Kidney epithelial cell (primary cell): ENCODE results near the gene RICTOR. TPM values are rescaled to one million over a fixed set of nuclear protein-coding genes. Genes with fewer than 3 reads are reported as not detected.

Experiments used
- DNase-seq: peaks from one replicate; pipeline ENCODE4 v3.0.0-alpha.2; 2010; ENCODE audit warnings: low read depth
- H3K27me3 ChIP-seq: 2 replicates; pipeline ENCODE4 v1.6.0; 2011; ENCODE audit warnings: low read length; ENCODE audit not compliant: control insufficient read depth, insufficient read depth
- H3K36me3 ChIP-seq: 2 replicates; pipeline ENCODE4 v1.5.1; 2011; ENCODE audit warnings: low read length; ENCODE audit not compliant: control insufficient read depth, insufficient read depth
- H3K4me3 ChIP-seq: 2 replicates; pipeline ENCODE4 v1.5.1; 2011; ENCODE audit warnings: low read depth, mild to moderate bottlenecking, control low read depth, low read length
- CTCF ChIP-seq: IDR thresholded peaks from 2 replicates; pipeline ENCODE4 v1.5.1; 2011; ENCODE audit warnings: mild to moderate bottlenecking, moderate library complexity, low read length, control low read depth, inconsistent platforms; ENCODE audit not compliant: insufficient read depth, poor library complexity, severe bottlenecking
- total RNA-seq: library from RNA; depleted of rRNA; stranded (reverse); fragments of >200 nt; gene quantifications from 2 replicates; pipeline ENCODE4 v1.2.3, GENCODE V29; 2015

RICTOR gene
- total RNA-seq, 1 donor from 2014 or later = 19.9 TPM

DNA sequence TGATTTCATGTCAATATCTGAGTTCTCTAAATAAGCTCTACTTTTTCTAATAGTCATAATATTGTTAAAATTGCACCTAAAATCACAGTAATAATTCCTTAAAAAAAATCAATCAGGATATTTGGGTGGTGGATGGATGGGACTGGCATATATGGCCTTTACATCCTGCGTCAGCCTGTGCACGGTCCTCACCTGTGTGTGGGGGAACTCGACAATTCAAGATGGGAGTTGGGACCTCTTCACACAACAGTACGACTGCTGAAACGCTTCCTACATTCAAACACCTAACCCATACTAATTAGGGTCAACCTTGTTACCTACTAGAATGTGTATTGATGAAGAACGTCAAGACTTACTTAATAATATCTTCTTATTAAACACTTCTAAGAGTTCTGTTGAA lies 137.9 kb downstream of the RICTOR start:
- peaks cover 4% of the 10 kb centered on the region for H3K36me3 ChIP-seq
- DNase-seq = no peak
- TF ChIP-seq CTCF = no peak
- H3K27me3 ChIP-seq = no peaks in the 10 kb centered on the region
- H3K4me3 ChIP-seq = no peak overlapping the region

- peaks cover 4% of the 10 kb centered on the region for H3K36me3 ChIP-seq
- no peaks in the 10 kb centered on the region for H3K27me3 ChIP-seq
- H3K4me3 ChIP-seq = no peak overlapping the region
- TF ChIP-seq CTCF = no peak
- no peak for DNase-seq
These were observed 138.8 kb downstream of the RICTOR start for GRCh38 chr5:38935437-38935836.

GRCh38 chr5:38932854-38933408 lies 141.3 kb downstream of the RICTOR start:
- no peak overlapping the region for H3K4me3 ChIP-seq
- DNase-seq = no peak
- no peaks in the 10 kb centered on the region for H3K27me3 ChIP-seq
- H3K36me3 ChIP-seq = peaks cover 4% of the 10 kb centered on the region
- no peak for TF ChIP-seq CTCF

- Histone ChIP-seq H3K36me3 (peaks cover 4% of the 10 kb centered on the region), H3K27me3 (no peaks in the 10 kb centered on the region), H3K4me3 (no peak overlapping the region)
- no peak for DNase-seq
- TF ChIP-seq CTCF = no peak
These were observed 142.5 kb downstream of the RICTOR start for GRCh38 chr5:38931731-38932130.

DNA sequence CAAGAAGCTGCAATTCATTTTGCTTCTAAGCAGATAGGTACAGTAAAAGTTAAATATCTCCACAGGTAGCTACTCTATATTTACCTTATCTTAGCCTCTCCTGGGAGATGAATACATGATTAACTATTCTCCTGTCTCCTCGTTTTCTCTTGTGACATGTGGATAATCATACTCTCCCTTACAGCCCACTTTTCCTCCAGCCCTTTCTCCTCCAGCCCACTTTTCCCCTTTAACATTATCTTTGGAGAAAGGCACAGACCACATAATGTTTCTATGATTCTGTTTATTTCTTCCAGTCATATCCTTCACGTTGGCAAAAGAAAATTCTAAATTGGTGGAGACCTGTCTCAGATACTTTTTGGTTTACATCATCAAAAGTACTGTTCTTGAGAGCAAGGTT lies 144.4 kb downstream of the RICTOR start:
- no peaks in the 10 kb centered on the region for H3K27me3 ChIP-seq
- no peak for DNase-seq
- peaks cover 1% of the 10 kb centered on the region for H3K36me3 ChIP-seq
- no peak for TF ChIP-seq CTCF
- H3K4me3 ChIP-seq = no peak overlapping the region

DNA sequence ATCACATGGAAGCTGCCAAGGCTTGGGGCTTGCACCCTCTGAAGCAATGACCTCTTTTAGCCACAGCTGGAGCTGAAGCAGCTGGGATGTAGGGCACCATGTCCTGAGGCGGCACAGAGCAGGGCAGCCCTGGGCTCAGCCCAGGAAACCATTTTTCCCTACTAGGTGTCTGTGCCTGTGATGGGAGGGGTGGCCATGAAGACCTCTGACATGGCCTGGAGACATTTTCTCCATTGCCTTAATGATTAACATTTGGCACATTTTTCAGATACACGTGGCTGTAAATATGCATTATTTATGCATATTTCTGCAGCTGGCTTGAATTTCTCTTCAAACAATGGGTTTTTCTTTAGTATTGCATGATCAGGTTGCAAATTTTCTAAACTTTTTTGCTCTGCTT lies 146.7 kb downstream of the RICTOR start:
- TF ChIP-seq CTCF = no peak
- H3K27me3 ChIP-seq = no peaks in the 10 kb centered on the region
- H3K4me3 ChIP-seq = no peak overlapping the region
- H3K36me3 ChIP-seq = no peaks in the 10 kb centered on the region
- DNase-seq = no peak
